GM10266 (cell line): ENCODE results near the gene SLX4IP.

Source experiments
- DNase-seq: peaks from one replicate; pipeline ENCODE4 v3.0.0; 2012; ENCODE audit errors: extremely low spot score
- CTCF ChIP-seq: IDR thresholded peaks from 2 replicates; pipeline ENCODE4 v1.5.1; 2012; ENCODE audit warnings: mild to moderate bottlenecking, low read depth; ENCODE audit not compliant: control insufficient read depth, insufficient read depth; ENCODE audit errors: missing control alignments

SLX4IP gene

DNA sequence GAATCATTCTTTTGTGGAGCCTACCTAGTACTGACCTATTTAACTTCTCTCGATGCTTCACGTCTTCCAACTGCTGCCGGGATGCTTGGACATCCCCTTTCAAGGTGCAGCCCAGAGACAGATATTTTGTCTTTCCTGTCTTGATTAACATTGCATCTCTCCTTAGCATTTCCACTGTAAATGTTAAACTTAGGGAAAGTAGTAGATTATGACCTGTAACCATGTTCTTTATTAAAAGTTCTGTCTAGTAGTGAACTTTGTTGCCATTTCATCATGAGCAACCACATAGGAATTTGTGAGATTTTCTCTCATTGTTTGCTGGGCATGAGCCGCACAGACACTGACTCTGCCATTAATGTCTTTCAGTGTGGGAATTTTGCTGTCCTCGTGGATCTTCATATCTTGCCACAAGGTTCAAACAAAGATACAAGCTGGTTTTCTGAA lies 120.8 kb downstream of the SLX4IP start:
- no peak for TF ChIP-seq CTCF
- DNase-seq, result no peak

DNA sequence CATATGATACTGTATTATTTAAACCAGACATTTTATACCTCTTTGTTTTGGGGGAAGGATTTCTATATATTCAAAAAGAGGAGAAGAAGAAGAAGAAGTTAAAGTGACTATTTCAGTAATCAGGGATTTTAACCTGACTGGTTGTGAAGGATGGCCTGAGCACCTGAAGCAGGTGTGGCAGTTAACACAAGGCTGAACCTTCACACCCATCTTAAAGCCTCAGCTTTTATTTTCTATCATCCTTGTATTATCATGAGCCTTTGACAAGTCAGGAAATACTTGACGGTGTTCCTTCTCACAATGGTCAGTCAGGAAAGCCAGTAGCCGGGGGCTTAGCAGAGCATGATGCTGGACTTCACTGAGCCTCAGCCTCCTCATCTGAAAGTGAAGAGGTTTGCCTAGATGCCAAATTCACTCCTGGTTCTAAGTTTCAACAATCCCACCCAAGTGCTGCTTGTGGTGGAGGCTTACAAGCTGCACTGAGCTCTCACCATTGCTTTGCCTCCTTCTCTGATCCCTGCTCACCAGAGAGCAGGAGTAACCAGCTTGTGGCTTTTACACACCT lies 121.5 kb downstream of the SLX4IP start:
- no peak for DNase-seq

DNA sequence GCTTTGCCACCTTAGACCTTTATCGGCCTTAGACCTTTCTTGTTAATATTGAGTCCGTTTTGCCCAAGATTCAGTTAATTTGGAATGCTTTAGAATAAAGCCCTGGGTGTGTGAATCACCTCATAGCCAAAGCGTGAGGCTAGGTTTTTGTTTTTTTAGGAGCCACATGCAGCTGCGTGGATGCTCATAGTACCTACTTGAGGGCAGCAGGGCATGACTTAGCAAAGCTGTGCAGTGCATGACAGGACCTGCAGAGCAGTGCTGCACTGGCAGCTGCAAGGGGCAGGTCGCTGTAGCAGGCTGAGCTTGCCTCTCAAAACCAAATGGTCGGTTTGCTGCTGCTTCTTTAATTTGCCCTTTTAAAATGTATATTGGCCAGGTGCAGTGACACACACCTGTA lies 122.6 kb downstream of the SLX4IP start:
- DNase-seq, result no peak
- no peak for TF ChIP-seq CTCF

More for the DNA sequence above, 121.5 kb downstream of the SLX4IP start:
- no peak for TF ChIP-seq CTCF

- DNase-seq, result peak; percentile 58
- TF ChIP-seq CTCF, result no peak
Measured at GRCh38 chr20:10558635-10559187, 123.6 kb downstream of the SLX4IP start.

GRCh38 chr20:10559266-10559665 lies 124.2 kb downstream of the SLX4IP start:
- TF ChIP-seq CTCF, result no peak
- DNase-seq, result no peak

GRCh38 chr20:10560686-10561085 lies 125.6 kb downstream of the SLX4IP start:
- no peak for TF ChIP-seq CTCF
- no peak for DNase-seq

GRCh38 chr20:10561302-10561701 lies 126.2 kb downstream of the SLX4IP start:
- DNase-seq, result no peak
- no peak for TF ChIP-seq CTCF
